B cell (primary cell): ENCODE results near the gene SYNE2.

Experiments used
- EZH2 ChIP-seq: IDR thresholded peaks from 2 replicates; pipeline ENCODE4 v1.6.1; 2012; ENCODE audit warnings: borderline replicate concordance, low read depth, mild to moderate bottlenecking, moderate library complexity, low read length; ENCODE audit not compliant: insufficient read depth, poor library complexity, severe bottlenecking
- TF ChIP-seq, protein P1 (sequence below): fragments of 200-600 bp; IDR thresholded peaks from one replicate; pipeline ENCODE4 v1.8.0; 2022; ENCODE audit warnings: antibody characterized with exemption, mild to moderate bottlenecking

- TF ChIP-seq, protein P1, sequence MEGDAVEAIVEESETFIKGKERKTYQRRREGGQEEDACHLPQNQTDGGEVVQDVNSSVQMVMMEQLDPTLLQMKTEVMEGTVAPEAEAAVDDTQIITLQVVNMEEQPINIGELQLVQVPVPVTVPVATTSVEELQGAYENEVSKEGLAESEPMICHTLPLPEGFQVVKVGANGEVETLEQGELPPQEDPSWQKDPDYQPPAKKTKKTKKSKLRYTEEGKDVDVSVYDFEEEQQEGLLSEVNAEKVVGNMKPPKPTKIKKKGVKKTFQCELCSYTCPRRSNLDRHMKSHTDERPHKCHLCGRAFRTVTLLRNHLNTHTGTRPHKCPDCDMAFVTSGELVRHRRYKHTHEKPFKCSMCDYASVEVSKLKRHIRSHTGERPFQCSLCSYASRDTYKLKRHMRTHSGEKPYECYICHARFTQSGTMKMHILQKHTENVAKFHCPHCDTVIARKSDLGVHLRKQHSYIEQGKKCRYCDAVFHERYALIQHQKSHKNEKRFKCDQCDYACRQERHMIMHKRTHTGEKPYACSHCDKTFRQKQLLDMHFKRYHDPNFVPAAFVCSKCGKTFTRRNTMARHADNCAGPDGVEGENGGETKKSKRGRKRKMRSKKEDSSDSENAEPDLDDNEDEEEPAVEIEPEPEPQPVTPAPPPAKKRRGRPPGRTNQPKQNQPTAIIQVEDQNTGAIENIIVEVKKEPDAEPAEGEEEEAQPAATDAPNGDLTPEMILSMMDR: no peak
- no peak for TF ChIP-seq EZH2
These were observed 396.6 kb downstream of the SYNE2 start for GRCh38 chr14:64249363-64249762.
